Activated CD4-positive, alpha-beta memory T cell treated with anti-CD3 and anti-CD28 coated beads, Interleukin-2, amount 10 ng/mL, durations not matched to agents 7 days and 5 days (primary cell): ENCODE measurements around the gene KLHL22. TPM values are rescaled to one million over a fixed set of nuclear protein-coding genes. Genes with fewer than 3 reads are reported as not detected.

Experiments used
- CTCF ChIA-PET: fragments of 350-600 bp; sonication (Branson Sonifier 250); formaldehyde crosslinking; loops from one replicate; lab custom pipeline; 2021; ENCODE audit warnings: antibody characterized with exemption, inconsistent platforms; lab: Charles Lee
- POLR2A ChIA-PET: fragments of 350-600 bp; sonication (Branson Sonifier 250); formaldehyde crosslinking; loops from one replicate; lab custom pipeline; 2021; ENCODE audit warnings: antibody characterized with exemption; lab: Charles Lee
- DNase-seq: peaks from one replicate; pipeline ENCODE4 v3.0.0-alpha.2; 2020
- H3K27ac Mint-ChIP-seq: one replicate; pipeline ENCODE4 v1.8.0; 2021; ENCODE audit warnings: mild to moderate bottlenecking, mixed read lengths
- H3K27me3 Mint-ChIP-seq: one replicate; pipeline ENCODE4 v1.8.0; 2021; ENCODE audit warnings: mixed read lengths
- H3K36me3 Mint-ChIP-seq: one replicate; pipeline ENCODE4 v1.8.0; 2021; ENCODE audit warnings: low read depth, mixed read lengths
- H3K4me1 Mint-ChIP-seq: one replicate; pipeline ENCODE4 v1.8.0; 2021; ENCODE audit warnings: mixed read lengths
- H3K4me3 Mint-ChIP-seq: one replicate; pipeline ENCODE4 v1.8.0; 2021; ENCODE audit warnings: mild to moderate bottlenecking, mixed read lengths
- H3K9me3 Mint-ChIP-seq: one replicate; pipeline ENCODE4 v1.8.0; 2021; ENCODE audit warnings: mixed read lengths
- total RNA-seq, 2 experiments: library from RNA; stranded (reverse); gene quantifications; one replicate each; pipeline ENCODE4 v1.2.3, GENCODE V29; 2021

KLHL22 gene
- total RNA-seq, 2 experiments from 2014 or later: 31.1 to 32.8 TPM

DNA sequence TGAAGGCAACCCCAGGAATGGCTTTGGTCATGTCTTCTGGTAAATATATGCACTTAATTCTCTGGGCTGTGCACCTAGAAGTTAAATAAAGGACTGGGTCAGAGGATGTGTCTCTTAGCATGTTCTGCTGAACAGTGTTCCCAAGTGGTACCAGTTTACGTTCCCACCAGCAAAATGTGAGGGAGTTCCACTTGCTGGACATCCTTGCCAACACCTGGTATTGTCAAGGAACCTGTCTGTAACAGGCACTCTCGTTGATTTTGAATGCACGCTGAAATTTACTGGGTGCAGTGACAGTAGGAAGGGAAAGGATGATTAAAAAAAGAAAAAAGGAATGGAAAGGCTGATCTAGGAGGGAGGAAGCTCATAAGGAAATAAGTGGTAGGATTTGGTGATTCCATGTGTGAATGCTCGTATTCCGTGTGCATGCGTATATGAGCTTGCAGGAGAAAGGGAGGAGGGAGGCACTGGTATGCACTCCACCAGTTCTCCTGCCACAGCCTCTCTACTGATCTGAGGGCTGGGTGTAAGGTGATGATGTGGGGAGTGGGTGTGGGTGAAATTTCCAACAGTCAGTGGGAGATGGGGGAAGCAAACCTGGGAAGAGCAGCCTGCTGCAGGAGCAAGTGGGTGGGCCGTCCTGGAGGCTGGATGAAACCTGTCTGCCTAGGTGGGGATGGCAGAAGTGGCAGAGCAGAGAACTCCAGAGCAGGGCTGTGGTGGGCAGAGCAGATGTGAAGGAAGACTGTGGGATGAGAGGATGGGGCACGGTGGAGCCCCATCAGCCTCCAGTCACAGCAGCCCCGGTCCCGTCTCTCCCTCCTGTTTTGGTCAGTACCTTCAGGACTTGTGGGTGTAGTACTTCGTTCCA is 26.8 kb upstream of the KLHL22 start:
- no peak for DNase-seq
- H3K4me1 Mint-ChIP-seq: peaks cover 69% of the 10 kb centered on the region
- ChIA-PET POLR2A (interaction anchor here (1.0 to 3.1 kb wide), 5 partner anchors 14 to 35 kb away, joined by 3 to 18 read pairs (median 6); partner anchors contain the start of genes KLHL22 and MED15), CTCF (no interaction called here)
- peaks cover 61% of the 10 kb centered on the region for H3K36me3 Mint-ChIP-seq
- H3K27ac Mint-ChIP-seq: peak overlapping the region; percentile 53
- H3K9me3 Mint-ChIP-seq: no peaks in the 10 kb centered on the region
- H3K4me3 Mint-ChIP-seq: no peak overlapping the region
- no peaks in the 10 kb centered on the region for H3K27me3 Mint-ChIP-seq

GRCh38 chr22:20520093-20520511 is 24.5 kb upstream of the KLHL22 start:
- ChIA-PET CTCF (interaction anchor here (1.4 kb wide), 1 partner anchor 102 kb away, joined by 3 read pairs; no protein-coding TSS in a partner anchor), POLR2A (interaction anchor here (1.0 to 16.0 kb wide), 4 partner anchors 11 to 39 kb away, joined by 3 to 396 read pairs (median 4); no protein-coding TSS in a partner anchor)
- peaks cover 53% of the 10 kb centered on the region for H3K36me3 Mint-ChIP-seq
- no peak for DNase-seq
- H3K4me1 Mint-ChIP-seq: peaks cover 71% of the 10 kb centered on the region
- no peaks in the 10 kb centered on the region for H3K9me3 Mint-ChIP-seq
- H3K27me3 Mint-ChIP-seq: no peaks in the 10 kb centered on the region
- H3K27ac Mint-ChIP-seq: peak overlapping the region; percentile 57
- no peak overlapping the region for H3K4me3 Mint-ChIP-seq

- Mint-ChIP-seq H3K9me3 (no peaks in the 10 kb centered on the region), H3K4me1 (peaks cover 68% of the 10 kb centered on the region), H3K27me3 (no peaks in the 10 kb centered on the region), H3K36me3 (peaks cover 56% of the 10 kb centered on the region), H3K27ac (no peak overlapping the region), H3K4me3 (no peak overlapping the region)
- POLR2A ChIA-PET: interaction anchor here (1.0 to 16.0 kb wide), 3 partner anchors 10 to 39 kb away, joined by 3 to 396 read pairs (median 3); no protein-coding TSS in a partner anchor
- CTCF ChIA-PET: interaction anchor here (0.7 to 1.4 kb wide), 2 partner anchors 101 to 117 kb away, joined by 3 read pairs; no protein-coding TSS in a partner anchor
- no peak for DNase-seq
Observed at GRCh38 chr22:20519558-20519957, 24.0 kb upstream of the KLHL22 start.

- H3K4me3 Mint-ChIP-seq: no peak overlapping the region
- no peaks in the 10 kb centered on the region for H3K27me3 Mint-ChIP-seq
- DNase-seq: no peak
- peaks cover 52% of the 10 kb centered on the region for H3K36me3 Mint-ChIP-seq
- POLR2A ChIA-PET: interaction anchor here (0.7 to 16.0 kb wide), 4 partner anchors 8 to 41 kb away, joined by 3 to 396 read pairs (median 5); partner anchors contain the start of gene MED15
- CTCF ChIA-PET: interaction anchor here (1.0 kb wide), 1 partner anchor 9 kb away, joined by 4 read pairs; no protein-coding TSS in a partner anchor
- H3K4me1 Mint-ChIP-seq: peaks cover 65% of the 10 kb centered on the region
- H3K9me3 Mint-ChIP-seq: no peaks in the 10 kb centered on the region
- H3K27ac Mint-ChIP-seq: peak overlapping the region; percentile 61
Observed at GRCh38 chr22:20517841-20518592, 22.4 kb upstream of the KLHL22 start.

DNA sequence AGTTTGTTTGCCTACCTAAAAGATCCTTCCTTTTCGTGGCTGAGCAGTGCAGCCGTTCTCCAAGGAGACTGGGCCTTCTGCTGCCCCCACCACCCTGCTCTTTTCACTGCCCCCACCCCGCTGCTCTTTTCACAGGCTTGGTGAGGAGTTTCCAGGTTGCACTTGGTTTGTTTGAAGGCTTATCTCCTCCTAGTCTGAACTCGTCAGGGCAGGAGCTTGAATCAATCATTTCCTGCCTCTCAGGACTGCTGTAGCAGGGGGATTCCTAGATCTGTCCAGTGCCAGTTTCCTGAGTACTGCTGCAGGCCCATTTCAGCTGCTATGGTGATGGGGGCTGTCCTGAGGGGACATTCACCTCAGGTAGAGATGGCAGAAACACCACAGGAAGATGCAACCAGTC is 21.8 kb upstream of the KLHL22 start:
- H3K4me1 Mint-ChIP-seq: peaks cover 59% of the 10 kb centered on the region
- ChIA-PET CTCF (no interaction called here), POLR2A (interaction anchor here (0.9 to 16.0 kb wide), 3 partner anchors 10 to 42 kb away, joined by 3 to 396 read pairs (median 5); partner anchors contain the start of gene MED15)
- no peak for DNase-seq
- peaks cover 49% of the 10 kb centered on the region for H3K36me3 Mint-ChIP-seq
- H3K27ac Mint-ChIP-seq: peak overlapping the region; percentile 61
- no peaks in the 10 kb centered on the region for H3K27me3 Mint-ChIP-seq
- no peak overlapping the region for H3K4me3 Mint-ChIP-seq
- H3K9me3 Mint-ChIP-seq: no peaks in the 10 kb centered on the region

GRCh38 chr22:20516399-20516798 is 20.8 kb upstream of the KLHL22 start:
- Mint-ChIP-seq H3K36me3 (peaks cover 53% of the 10 kb centered on the region), H3K4me1 (peaks cover 61% of the 10 kb centered on the region), H3K4me3 (no peak overlapping the region), H3K9me3 (no peaks in the 10 kb centered on the region), H3K27ac (no peak overlapping the region), H3K27me3 (no peaks in the 10 kb centered on the region)
- CTCF ChIA-PET: no interaction called here
- no peak for DNase-seq
- POLR2A ChIA-PET: interaction anchor here (0.9 to 16.0 kb wide), 3 partner anchors 9 to 43 kb away, joined by 5 to 396 read pairs (median 6); partner anchors contain the start of gene MED15

- H3K4me1 Mint-ChIP-seq: peaks cover 65% of the 10 kb centered on the region
- POLR2A ChIA-PET: interaction anchor here (1.4 to 16.0 kb wide), 3 partner anchors 11 to 44 kb away, joined by 3 to 396 read pairs (median 6); no protein-coding TSS in a partner anchor
- H3K9me3 Mint-ChIP-seq: no peaks in the 10 kb centered on the region
- H3K27ac Mint-ChIP-seq: no peak overlapping the region
- H3K27me3 Mint-ChIP-seq: no peaks in the 10 kb centered on the region
- peaks cover 50% of the 10 kb centered on the region for H3K36me3 Mint-ChIP-seq
- no peak overlapping the region for H3K4me3 Mint-ChIP-seq
- CTCF ChIA-PET: interaction anchor here (1.3 to 2.9 kb wide), 4 partner anchors 43 to 96 kb away, joined by 3 to 9 read pairs (median 5); no protein-coding TSS in a partner anchor
- no peak for DNase-seq
Observed at GRCh38 chr22:20514658-20515406, 19.2 kb upstream of the KLHL22 start.

DNA sequence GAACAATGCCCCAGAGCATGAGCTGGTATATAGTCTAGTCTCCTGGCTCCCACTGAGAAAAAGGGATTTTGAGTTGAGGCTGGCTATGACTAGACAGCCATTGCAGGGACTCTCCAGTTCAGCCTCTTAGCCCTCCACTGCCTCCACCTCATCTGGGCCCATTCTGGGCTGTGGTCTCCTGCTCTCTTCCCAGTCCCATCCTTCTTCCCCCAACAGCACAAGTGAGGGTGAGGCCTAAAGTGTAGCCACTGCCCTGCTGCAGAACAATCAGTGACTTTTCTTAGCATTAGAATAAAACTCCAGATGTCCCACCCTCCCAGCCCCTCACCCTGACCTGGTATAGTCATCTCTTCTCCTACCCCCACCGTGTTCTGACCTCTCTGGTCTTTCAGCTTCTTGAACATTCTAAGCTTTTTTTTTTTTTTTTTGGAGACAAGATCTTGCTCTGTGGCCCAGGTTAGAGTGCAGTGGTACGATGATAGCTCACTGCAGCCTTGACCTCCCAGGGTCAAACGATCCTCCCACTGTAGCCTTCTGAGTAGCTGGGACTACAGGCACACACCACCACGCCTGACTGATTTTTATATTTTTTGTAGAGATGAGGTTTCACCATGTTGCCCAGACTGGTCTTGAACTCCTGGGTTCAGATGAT is 16.1 kb upstream of the KLHL22 start:
- Mint-ChIP-seq H3K27me3 (no peaks in the 10 kb centered on the region), H3K27ac (peak overlapping the region; percentile 62), H3K36me3 (peaks cover 51% of the 10 kb centered on the region), H3K4me3 (no peak overlapping the region), H3K4me1 (peaks cover 65% of the 10 kb centered on the region), H3K9me3 (no peaks in the 10 kb centered on the region)
- no peak for DNase-seq
- ChIA-PET CTCF (interaction anchor here (0.9 to 2.3 kb wide), 3 partner anchors 52 to 93 kb away, joined by 4 to 5 read pairs (median 4); no protein-coding TSS in a partner anchor), POLR2A (interaction anchor here (0.6 to 16.0 kb wide), 4 partner anchors 12 to 191 kb away, joined by 3 to 396 read pairs (median 6); no protein-coding TSS in a partner anchor)

GRCh38 chr22:20510811-20511577 is 15.4 kb upstream of the KLHL22 start:
- Mint-ChIP-seq H3K36me3 (peaks cover 51% of the 10 kb centered on the region), H3K27me3 (no peaks in the 10 kb centered on the region), H3K27ac (no peak overlapping the region), H3K4me3 (no peak overlapping the region), H3K4me1 (peaks cover 61% of the 10 kb centered on the region), H3K9me3 (no peaks in the 10 kb centered on the region)
- CTCF ChIA-PET: interaction anchor here (1.7 to 2.3 kb wide), 2 partner anchors 56 to 93 kb away, joined by 4 to 5 read pairs; no protein-coding TSS in a partner anchor
- POLR2A ChIA-PET: interaction anchor here (0.6 to 16.0 kb wide), 3 partner anchors 13 to 192 kb away, joined by 3 to 396 read pairs (median 7); no protein-coding TSS in a partner anchor
- DNase-seq: no peak

DNA sequence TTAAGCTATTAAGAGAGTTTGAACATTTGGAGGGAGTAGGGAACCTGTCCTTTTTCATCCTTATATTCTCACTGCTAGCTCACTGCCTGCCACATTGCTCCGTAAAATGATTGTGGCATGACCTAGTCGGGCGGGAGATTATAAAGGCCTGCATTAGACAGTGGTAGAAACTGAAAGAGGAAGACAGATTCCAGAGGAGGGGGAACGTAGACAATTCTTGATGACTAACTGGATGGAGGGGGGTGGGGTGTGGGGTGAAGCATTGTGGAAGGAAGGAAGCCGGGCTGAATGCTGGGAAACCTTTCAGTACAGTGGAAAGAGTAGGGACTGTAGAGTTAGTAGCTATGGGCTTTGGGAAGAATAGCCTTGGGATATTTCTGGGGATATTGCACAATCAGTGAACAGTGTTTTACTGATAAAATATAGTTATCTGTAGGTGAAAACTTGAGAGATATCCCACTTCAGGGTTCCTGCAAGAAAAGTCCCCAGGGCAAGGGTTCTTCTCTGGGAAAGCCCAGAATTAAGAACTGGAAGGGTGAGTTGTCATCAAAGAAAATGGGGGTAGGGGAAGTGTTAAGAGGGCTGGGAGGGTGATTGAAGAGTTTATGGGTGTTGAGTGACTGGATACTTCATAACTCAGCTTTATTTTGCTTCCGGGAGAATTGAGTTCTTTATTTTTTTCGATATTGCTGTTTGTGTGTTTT is 13.9 kb upstream of the KLHL22 start:
- POLR2A ChIA-PET: interaction anchor here (0.8 to 16.0 kb wide), 12 partner anchors 9 to 392 kb away, joined by 3 to 396 read pairs (median 4); partner anchors contain the start of gene KLHL22
- H3K4me1 Mint-ChIP-seq: peaks cover 58% of the 10 kb centered on the region
- peaks cover 45% of the 10 kb centered on the region for H3K36me3 Mint-ChIP-seq

More for the DNA sequence above, 13.9 kb upstream of the KLHL22 start:
- peak overlapping the region; percentile 94 for H3K27ac Mint-ChIP-seq
- CTCF ChIA-PET: interaction anchor here (0.9 to 2.5 kb wide), 4 partner anchors 9 to 91 kb away, joined by 4 to 30 read pairs (median 4); no protein-coding TSS in a partner anchor
- H3K27me3 Mint-ChIP-seq: no peaks in the 10 kb centered on the region
- no peaks in the 10 kb centered on the region for H3K9me3 Mint-ChIP-seq
- DNase-seq: peak; percentile 63
- peak overlapping the region; percentile 93 for H3K4me3 Mint-ChIP-seq
